Neural progenitor cell (in vitro differentiated cells): ENCODE data around the gene IGDCC3.

Source experiments
- CTCF ChIP-seq: fragments of 200-600 bp; sonication (generic); IDR thresholded peaks from 2 replicates; pipeline ENCODE4 v1.5.1; 2017; ENCODE audit warnings: antibody characterized with exemption, mild to moderate bottlenecking
- EZH2 ChIP-seq: fragments of 200-600 bp; sonication (generic); IDR thresholded peaks from 2 replicates; pipeline ENCODE4 v1.6.1; 2017; ENCODE audit warnings: antibody characterized with exemption, mild to moderate bottlenecking, moderate library complexity
- EZH2phosphoT487 ChIP-seq: fragments of 200-600 bp; sonication (generic); IDR thresholded peaks from 2 replicates; pipeline ENCODE4 v1.6.1; 2017; ENCODE audit warnings: antibody characterized with exemption

- no peak for TF ChIP-seq CTCF
- TF ChIP-seq EZH2 = no peak
- TF ChIP-seq EZH2phosphoT487 = no peak
These were observed 79.1 kb downstream of the IGDCC3 start for GRCh38 chr15:65298731-65299130.
